Endothelial cell of umbilical vein (primary cell): ENCODE data around the gene WNT9A.

Source experiments
- EZH2 ChIP-seq: IDR thresholded peaks from 2 replicates; pipeline ENCODE4 v1.6.1; 2012; ENCODE audit warnings: borderline replicate concordance, low read depth, mild to moderate bottlenecking, moderate library complexity, low read length, inconsistent platforms; ENCODE audit not compliant: severe bottlenecking
- GATA2 ChIP-seq: IDR thresholded peaks from 2 replicates; pipeline ENCODE4 v1.7.0; 2011; ENCODE audit warnings: low read depth, mild to moderate bottlenecking, moderate library complexity, mixed read lengths, low read length; ENCODE audit not compliant: insufficient read length, insufficient read depth
- MAX ChIP-seq: IDR thresholded peaks from 2 replicates; pipeline ENCODE4 v1.6.1; 2011; ENCODE audit not compliant: insufficient read depth, insufficient read length
- MYC ChIP-seq: IDR thresholded peaks from one replicate; pipeline ENCODE4 v1.6.1; 2011; ENCODE audit warnings: mild to moderate bottlenecking, low read depth, low read length
- POLR2A ChIP-seq: IDR thresholded peaks from 2 replicates; pipeline ENCODE4 v1.6.1; 2012; ENCODE audit warnings: low read depth, mild to moderate bottlenecking, control low read depth, low read length
- POLR2AphosphoS5 ChIP-seq: IDR thresholded peaks from 2 replicates; pipeline ENCODE4 v1.6.1; 2012; ENCODE audit warnings: low read depth, mild to moderate bottlenecking, control low read depth, low read length, moderate library complexity; ENCODE audit not compliant: insufficient read depth
- TF ChIP-seq, protein P1 (sequence below), 2 donors: IDR thresholded peaks; 1 replicate in 1 of 2; 2 replicates in 1 of 2; pipeline ENCODE4 v1.5.1; 2011; ENCODE audit warnings: low read length in 2 of 2, mild to moderate bottlenecking in 2 of 2, moderate library complexity in 2 of 2, control low read depth in 1 of 2, inconsistent platforms in 1 of 2, low read depth in 1 of 2; ENCODE audit not compliant: insufficient read depth in 1 of 2; ENCODE audit errors: extremely low read depth in 1 of 2

DNA sequence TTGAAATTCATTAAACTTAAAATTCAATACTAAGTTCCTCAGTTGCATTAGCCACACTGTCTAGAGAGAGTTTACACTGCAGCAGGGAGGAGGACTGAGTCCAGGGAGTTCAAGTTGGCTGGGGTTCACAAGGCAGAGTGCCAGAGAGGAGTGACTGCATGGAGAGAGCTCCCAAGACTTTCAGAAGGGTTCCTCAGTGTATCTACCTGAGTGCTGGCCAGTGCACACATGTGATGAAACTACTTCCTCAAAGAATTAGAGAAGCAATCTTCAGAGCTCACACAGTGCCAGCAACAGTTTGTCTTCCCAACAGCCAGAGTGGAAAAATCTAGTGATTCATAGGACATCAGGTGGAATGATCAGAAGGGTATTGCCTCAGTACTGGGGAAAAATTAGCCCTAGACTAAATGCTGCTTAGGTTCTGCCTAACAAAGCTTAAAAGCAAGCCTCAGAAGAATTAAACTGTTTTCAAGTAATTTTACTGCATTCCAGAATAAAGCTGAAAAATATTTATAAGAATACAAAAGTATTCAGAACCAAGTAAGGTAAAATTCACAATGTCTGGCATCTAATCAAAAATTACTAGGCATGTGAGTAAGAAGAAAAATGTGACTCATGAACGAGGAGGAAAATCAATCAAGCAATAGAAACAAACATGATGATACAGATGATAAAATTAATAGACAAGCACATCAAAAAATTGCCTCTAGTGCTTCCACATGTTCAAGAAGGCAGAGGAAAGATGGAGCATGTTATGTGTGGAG, 48.6 kb upstream of the WNT9A start:
- no peak for TF ChIP-seq POLR2AphosphoS5
- TF ChIP-seq, protein P1, sequence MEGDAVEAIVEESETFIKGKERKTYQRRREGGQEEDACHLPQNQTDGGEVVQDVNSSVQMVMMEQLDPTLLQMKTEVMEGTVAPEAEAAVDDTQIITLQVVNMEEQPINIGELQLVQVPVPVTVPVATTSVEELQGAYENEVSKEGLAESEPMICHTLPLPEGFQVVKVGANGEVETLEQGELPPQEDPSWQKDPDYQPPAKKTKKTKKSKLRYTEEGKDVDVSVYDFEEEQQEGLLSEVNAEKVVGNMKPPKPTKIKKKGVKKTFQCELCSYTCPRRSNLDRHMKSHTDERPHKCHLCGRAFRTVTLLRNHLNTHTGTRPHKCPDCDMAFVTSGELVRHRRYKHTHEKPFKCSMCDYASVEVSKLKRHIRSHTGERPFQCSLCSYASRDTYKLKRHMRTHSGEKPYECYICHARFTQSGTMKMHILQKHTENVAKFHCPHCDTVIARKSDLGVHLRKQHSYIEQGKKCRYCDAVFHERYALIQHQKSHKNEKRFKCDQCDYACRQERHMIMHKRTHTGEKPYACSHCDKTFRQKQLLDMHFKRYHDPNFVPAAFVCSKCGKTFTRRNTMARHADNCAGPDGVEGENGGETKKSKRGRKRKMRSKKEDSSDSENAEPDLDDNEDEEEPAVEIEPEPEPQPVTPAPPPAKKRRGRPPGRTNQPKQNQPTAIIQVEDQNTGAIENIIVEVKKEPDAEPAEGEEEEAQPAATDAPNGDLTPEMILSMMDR (IDR thresholded peaks at IDR 0.05; ENCODE audit: extremely low read depth in 1 of 2, insufficient read depth in 1 of 2, low read depth in 1 of 2, low read length in 2 of 2): no peak
- TF ChIP-seq GATA2: no peak
- TF ChIP-seq POLR2A: no peak
- no peak for TF ChIP-seq EZH2
- TF ChIP-seq MYC: no peak
- TF ChIP-seq MAX: no peak
